PC-9 (cell line): ENCODE data around the gene EVC2. TPM values are rescaled to one million over a fixed set of nuclear protein-coding genes. Genes with fewer than 3 reads are reported as not detected.

Source experiments
- BruUV-seq: library from RNA; stranded (reverse); fragments of 400-500 nt; replicated peaks from 2 replicates; lab custom pipeline; 2021; lab: Mats Ljungman, UMichigan
- CTCF ChIA-PET: fragments of 300-600 bp; sonication (Branson Sonifier 250); formaldehyde crosslinking; loops from one replicate; lab custom pipeline; 2022; ENCODE audit warnings: antibody characterized with exemption; lab: Charles Lee
- POLR2A ChIA-PET: fragments of 300-600 bp; sonication (Branson Sonifier 250); formaldehyde crosslinking; loops from one replicate; lab custom pipeline; 2022; ENCODE audit warnings: antibody characterized with exemption; ENCODE audit not compliant: unreplicated experiment; lab: Charles Lee
- DNase-seq, 2 experiments: peaks; one replicate each; pipeline versions ENCODE4 v3.0.0 to v3.0.0-alpha.2; 2015 to 2022; ENCODE audit warnings: mixed read lengths in 1 of 2
- H2AFZ ChIP-seq: fragments of 200-600 bp; sonication (generic); 2 replicates; pipeline ENCODE4 v1.8.1; 2017; ENCODE audit warnings: antibody characterized with exemption
- H3F3A ChIP-seq: fragments of 200-600 bp; sonication (generic); 2 replicates; pipeline ENCODE4 v1.8.1; 2017; ENCODE audit warnings: antibody characterized with exemption, mild to moderate bottlenecking, low read depth; ENCODE audit not compliant: insufficient read depth
- H3K27ac ChIP-seq: fragments of 200-600 bp; sonication (generic); 2 replicates; pipeline ENCODE4 v1.6.1; 2016; ENCODE audit warnings: mixed run types
- H3K27me3 ChIP-seq: fragments of 200-600 bp; sonication (generic); 2 replicates; pipeline ENCODE4 v1.6.1; 2016; ENCODE audit warnings: low read depth, mixed run types; ENCODE audit not compliant: insufficient read depth
- H3K36me3 ChIP-seq: fragments of 200-600 bp; sonication (generic); 2 replicates; pipeline ENCODE4 v1.6.1; 2016; ENCODE audit warnings: low read depth, mixed run types
- H3K4me1 ChIP-seq: fragments of 200-600 bp; sonication (generic); replicated peaks from 2 replicates; pipeline ENCODE4 v1.6.1; 2016; ENCODE audit warnings: mixed run types; ENCODE audit not compliant: insufficient read depth
- H3K4me2 ChIP-seq: fragments of 200-600 bp; sonication (generic); 2 replicates; pipeline ENCODE4 v1.6.1; 2017; ENCODE audit warnings: mixed run types
- H3K4me3 ChIP-seq: fragments of 200-600 bp; sonication (generic); 2 replicates; pipeline ENCODE4 v1.6.1; 2016; ENCODE audit warnings: mixed run types
- H3K79me2 ChIP-seq: fragments of 200-600 bp; sonication (generic); 2 replicates; pipeline ENCODE4 v1.6.1; 2017; ENCODE audit warnings: low read depth, mixed run types
- H3K9me2 ChIP-seq: fragments of 200-600 bp; sonication (generic); 2 replicates; pipeline ENCODE4 v1.8.1; 2017; ENCODE audit warnings: mild to moderate bottlenecking; ENCODE audit not compliant: insufficient read depth
- H3K9me3 ChIP-seq: fragments of 200-600 bp; sonication (generic); 2 replicates; pipeline ENCODE4 v1.8.1; 2016; ENCODE audit warnings: low read depth; ENCODE audit not compliant: insufficient read depth
- H4K20me1 ChIP-seq: fragments of 200-600 bp; sonication (generic); 2 replicates; pipeline ENCODE4 v1.8.1; 2017; ENCODE audit not compliant: insufficient read depth
- CTCF ChIP-seq: fragments of 200-600 bp; sonication (generic); conservative IDR thresholded peaks from 2 replicates; pipeline ENCODE4 v1.6.1; 2017; ENCODE audit warnings: mixed run types, antibody characterized with exemption, mild to moderate bottlenecking, moderate library complexity
- EZH2 ChIP-seq: fragments of 200-600 bp; sonication (generic); IDR thresholded peaks from 2 replicates; pipeline ENCODE4 v1.8.0; 2017; ENCODE audit warnings: antibody characterized with exemption, low read depth
- intact Hi-C: fragments of 100-400 bp; cut with micrococcal nuclease; formaldehyde crosslinking; loops from one replicate; pipeline ENCODE4 v1.10.0; 2022; ENCODE audit not compliant: unreplicated experiment
- total RNA-seq: library from RNA; stranded (reverse); gene quantifications from 2 replicates; pipeline ENCODE4 v1.2.3, GENCODE V29; 2021

Gene EVC2
- total RNA-seq, 1 experiment from 2014 or later = 1.4 TPM

- TF ChIP-seq CTCF (no peak), EZH2 (no peak)
- no peak overlapping the region for H3K27ac ChIP-seq
- no peak overlapping the region for H3K4me2 ChIP-seq
- CTCF ChIA-PET = interaction anchor here (0.6 kb wide), 1 partner anchor 672 kb away, joined by 3 read pairs; no protein-coding TSS in a partner anchor
- no peaks in the 10 kb centered on the region for H3K79me2 ChIP-seq
- BruUV-seq = no TSS peak
- no peak for DNase-seq
- no peaks in the 10 kb centered on the region for H3K9me3 ChIP-seq
- H3K27me3 ChIP-seq = no peaks in the 10 kb centered on the region
- no peaks in the 10 kb centered on the region for H4K20me1 ChIP-seq
- H2AFZ ChIP-seq = no peak overlapping the region
- H3K4me1 ChIP-seq = no peaks in the 10 kb centered on the region
- POLR2A ChIA-PET = no interaction called here
- no peaks in the 10 kb centered on the region for H3F3A ChIP-seq
- H3K4me3 ChIP-seq = no peak overlapping the region
- no peaks in the 10 kb centered on the region for H3K36me3 ChIP-seq
- intact Hi-C loops = no loop called here
- no peaks in the 10 kb centered on the region for H3K9me2 ChIP-seq
Measured at GRCh38 chr4:5658974-5659373, 49.4 kb downstream of the EVC2 start.

- intact Hi-C loops = no loop called here
- Histone ChIP-seq H3K36me3 (no peaks in the 10 kb centered on the region), H3K9me2 (no peaks in the 10 kb centered on the region), H3K4me3 (no peak overlapping the region), H3K79me2 (no peaks in the 10 kb centered on the region), H3K27me3 (no peaks in the 10 kb centered on the region), H3F3A (no peaks in the 10 kb centered on the region), H2AFZ (no peak overlapping the region), H3K4me2 (no peak overlapping the region), H3K4me1 (no peaks in the 10 kb centered on the region), H4K20me1 (no peaks in the 10 kb centered on the region), H3K9me3 (no peaks in the 10 kb centered on the region), H3K27ac (no peak overlapping the region)
- no TSS peak for BruUV-seq
- ChIA-PET CTCF (no interaction called here), POLR2A (no interaction called here)
- DNase-seq = no peak
- no peak for TF ChIP-seq EZH2
- no peak for TF ChIP-seq CTCF
Measured at GRCh38 chr4:5656415-5656814, 51.9 kb downstream of the EVC2 start.

GRCh38 chr4:5654791-5655190, 53.6 kb downstream of the EVC2 start:
- Histone ChIP-seq H3K4me2 (no peak overlapping the region), H3K9me3 (no peaks in the 10 kb centered on the region), H3K27me3 (no peaks in the 10 kb centered on the region), H3K4me3 (no peak overlapping the region), H4K20me1 (no peaks in the 10 kb centered on the region), H3F3A (no peaks in the 10 kb centered on the region), H3K79me2 (no peaks in the 10 kb centered on the region), H3K27ac (no peak overlapping the region), H2AFZ (no peak overlapping the region), H3K4me1 (no peaks in the 10 kb centered on the region), H3K9me2 (no peaks in the 10 kb centered on the region), H3K36me3 (no peaks in the 10 kb centered on the region)
- intact Hi-C loops = no loop called here
- ChIA-PET CTCF (no interaction called here), POLR2A (no interaction called here)
- BruUV-seq = no TSS peak
- no peak for TF ChIP-seq CTCF
- TF ChIP-seq EZH2 = no peak
- no peak for DNase-seq
